ENCODE data around the gene RABGAP1L.

The RABGAP1L gene

GRCh38 chr1:174914991-174915390 is 755.7 kb downstream of the RABGAP1L start:
- DNase-seq: no peak

GRCh38 chr1:174916846-174917245 is 757.5 kb downstream of the RABGAP1L start:
- DNase-seq: no peak

- no peak for DNase-seq
These were observed 760.8 kb downstream of the RABGAP1L start for GRCh38 chr1:174920093-174920492.

GRCh38 chr1:174922121-174922520 is 762.8 kb downstream of the RABGAP1L start:
- no peak for DNase-seq

GRCh38 chr1:174923820-174924219 is 764.5 kb downstream of the RABGAP1L start:
- no peak for DNase-seq

- DNase-seq: no peak
These were observed 769.2 kb downstream of the RABGAP1L start for GRCh38 chr1:174928541-174928940.

GRCh38 chr1:174931214-174931613 is 771.9 kb downstream of the RABGAP1L start:
- no peak for DNase-seq

- no peak for DNase-seq
These were observed 773.3 kb downstream of the RABGAP1L start for GRCh38 chr1:174932587-174932986.

GRCh38 chr1:174935961-174936727 is 776.8 kb downstream of the RABGAP1L start:
- no peak for DNase-seq

- no peak for DNase-seq
These were observed 779.1 kb downstream of the RABGAP1L start for GRCh38 chr1:174938281-174939007.

- DNase-seq: no peak
These were observed 780.6 kb downstream of the RABGAP1L start for GRCh38 chr1:174939775-174940545.

- no peak for DNase-seq
These were observed 781.4 kb downstream of the RABGAP1L start for GRCh38 chr1:174940646-174941175.

GRCh38 chr1:174942547-174943255 is 783.4 kb downstream of the RABGAP1L start:
- peak in 2 of 56 donors; percentile 20 to 23 for DNase-seq

- DNase-seq: no peak
These were observed 786.7 kb downstream of the RABGAP1L start for GRCh38 chr1:174946031-174946430.

GRCh38 chr1:174949061-174949460 is 789.7 kb downstream of the RABGAP1L start:
- no peak for DNase-seq

GRCh38 chr1:174949645-174950044 is 790.3 kb downstream of the RABGAP1L start:
- no peak for DNase-seq

- no peak for DNase-seq
These were observed 794.2 kb downstream of the RABGAP1L start for GRCh38 chr1:174953285-174954072.

GRCh38 chr1:174954073-174954460 is 794.7 kb downstream of the RABGAP1L start:
- DNase-seq: no peak

- DNase-seq: no peak
These were observed 795.6 kb downstream of the RABGAP1L start for GRCh38 chr1:174954671-174955669.
